Measurements from ENCODE around the gene TUBA4A. TPM values are rescaled to one million over a fixed set of nuclear protein-coding genes. Genes with fewer than 3 reads are reported as not detected.

TUBA4A gene
- total RNA-seq, 1 donor from 2014 or later: 35.0 TPM

GRCh38 chr2:219285373-219285735, 31.6 kb upstream of the TUBA4A start:
- Histone ChIP-seq H3K9me3 (no peaks in the 10 kb centered on the region), H3K27ac (no peak overlapping the region), H3K36me3 (peaks cover 61% of the 10 kb centered on the region), H3K27me3 (ENCODE audit: low read depth) (no peaks in the 10 kb centered on the region), H3K4me3 (no peak overlapping the region), H3K4me1 (peaks cover 11% of the 10 kb centered on the region)
- DNase-seq: no peak
- intact Hi-C loops (cut with DNase I): no loop called here
- TF ChIP-seq CTCF (IDR thresholded peaks at IDR 0.05): no peak
- ATAC-seq: no peak

GRCh38 chr2:219284501-219285372, 31.0 kb upstream of the TUBA4A start:
- H3K4me3 ChIP-seq: no peak overlapping the region
- DNase-seq: no peak
- H3K9me3 ChIP-seq: no peaks in the 10 kb centered on the region
- peaks cover 16% of the 10 kb centered on the region for H3K4me1 ChIP-seq
- no peak for TF ChIP-seq CTCF (IDR thresholded peaks at IDR 0.05)
- H3K36me3 ChIP-seq: peaks cover 61% of the 10 kb centered on the region
- no peak for ATAC-seq
- no peak overlapping the region for H3K27ac ChIP-seq
- intact Hi-C loops (cut with DNase I): no loop called here
- H3K27me3 ChIP-seq (ENCODE audit: low read depth): no peaks in the 10 kb centered on the region

GRCh38 chr2:219282943-219283581, 29.3 kb upstream of the TUBA4A start:
- DNase-seq: no peak
- H3K36me3 ChIP-seq: peaks cover 61% of the 10 kb centered on the region
- TF ChIP-seq CTCF (IDR thresholded peaks at IDR 0.05): no peak

GRCh38 chr2:219282375-219282774, 28.7 kb upstream of the TUBA4A start:
- no peak for ATAC-seq
- Histone ChIP-seq H3K9me3 (no peaks in the 10 kb centered on the region), H3K27ac (no peak overlapping the region)

More at GRCh38 chr2:219282943-219283581, 29.3 kb upstream of the TUBA4A start:
- intact Hi-C loops (cut with DNase I): no loop called here
- no peak overlapping the region for H3K27ac ChIP-seq
- no peak for ATAC-seq
- no peak overlapping the region for H3K4me3 ChIP-seq
- H3K9me3 ChIP-seq: no peaks in the 10 kb centered on the region
- peaks cover 19% of the 10 kb centered on the region for H3K4me1 ChIP-seq
- H3K27me3 ChIP-seq (ENCODE audit: low read depth): no peaks in the 10 kb centered on the region

GRCh38 chr2:219281588-219281987, 27.9 kb upstream of the TUBA4A start:
- Histone ChIP-seq H3K27ac (no peak overlapping the region), H3K4me1 (peaks cover 25% of the 10 kb centered on the region), H3K36me3 (peaks cover 57% of the 10 kb centered on the region), H3K27me3 (ENCODE audit: low read depth) (no peaks in the 10 kb centered on the region), H3K9me3 (no peaks in the 10 kb centered on the region), H3K4me3 (no peak overlapping the region)
- ATAC-seq (no peak), DNase-seq (no peak)
- intact Hi-C loops (cut with DNase I): no loop called here
- no peak for TF ChIP-seq CTCF (IDR thresholded peaks at IDR 0.05)

More at GRCh38 chr2:219282375-219282774, 28.7 kb upstream of the TUBA4A start:
- intact Hi-C loops (cut with DNase I): no loop called here
- H3K27me3 ChIP-seq (ENCODE audit: low read depth): no peaks in the 10 kb centered on the region
- peaks cover 61% of the 10 kb centered on the region for H3K36me3 ChIP-seq
- no peak overlapping the region for H3K4me3 ChIP-seq
- no peak for TF ChIP-seq CTCF (IDR thresholded peaks at IDR 0.05)
- peaks cover 25% of the 10 kb centered on the region for H3K4me1 ChIP-seq
- DNase-seq: no peak
